ENCODE measurements around the gene FGGY.

FGGY gene

DNA sequence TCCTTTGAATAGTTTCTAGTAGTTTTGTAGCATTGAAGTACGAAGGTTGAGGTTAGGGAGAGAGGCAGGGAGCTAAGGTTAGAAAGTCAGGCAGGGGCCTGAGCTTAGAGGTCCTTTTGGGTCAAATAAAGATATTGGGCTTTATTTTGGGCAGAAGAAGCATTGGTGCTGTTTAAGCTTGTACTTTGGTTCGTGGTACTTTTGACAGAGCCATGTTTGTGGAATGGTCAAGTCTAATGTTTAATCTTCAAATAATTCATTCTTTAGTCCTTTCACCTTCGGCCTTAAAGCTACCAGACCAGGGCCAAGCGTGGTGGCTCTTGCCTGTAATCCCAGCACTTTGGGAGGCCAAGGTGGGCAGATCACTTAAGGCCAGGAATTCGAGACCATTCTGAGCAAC is 12.5 kb downstream of the FGGY start:
- ChIA-PET POLR2A (no interaction called here), CTCF (interaction anchor here (0.7 to 1.5 kb wide), 4 partner anchors 11 to 31 kb away, joined by 3 read pairs; no protein-coding TSS in a partner anchor)
- TF ChIP-seq, protein P1, sequence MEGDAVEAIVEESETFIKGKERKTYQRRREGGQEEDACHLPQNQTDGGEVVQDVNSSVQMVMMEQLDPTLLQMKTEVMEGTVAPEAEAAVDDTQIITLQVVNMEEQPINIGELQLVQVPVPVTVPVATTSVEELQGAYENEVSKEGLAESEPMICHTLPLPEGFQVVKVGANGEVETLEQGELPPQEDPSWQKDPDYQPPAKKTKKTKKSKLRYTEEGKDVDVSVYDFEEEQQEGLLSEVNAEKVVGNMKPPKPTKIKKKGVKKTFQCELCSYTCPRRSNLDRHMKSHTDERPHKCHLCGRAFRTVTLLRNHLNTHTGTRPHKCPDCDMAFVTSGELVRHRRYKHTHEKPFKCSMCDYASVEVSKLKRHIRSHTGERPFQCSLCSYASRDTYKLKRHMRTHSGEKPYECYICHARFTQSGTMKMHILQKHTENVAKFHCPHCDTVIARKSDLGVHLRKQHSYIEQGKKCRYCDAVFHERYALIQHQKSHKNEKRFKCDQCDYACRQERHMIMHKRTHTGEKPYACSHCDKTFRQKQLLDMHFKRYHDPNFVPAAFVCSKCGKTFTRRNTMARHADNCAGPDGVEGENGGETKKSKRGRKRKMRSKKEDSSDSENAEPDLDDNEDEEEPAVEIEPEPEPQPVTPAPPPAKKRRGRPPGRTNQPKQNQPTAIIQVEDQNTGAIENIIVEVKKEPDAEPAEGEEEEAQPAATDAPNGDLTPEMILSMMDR (IDR thresholded peaks at IDR 0.05; ENCODE audit: control extremely low read depth, extremely low read depth, low read depth, missing control alignments): no peak
- DNase-seq (ENCODE audit: extremely low spot score): no peak

DNA sequence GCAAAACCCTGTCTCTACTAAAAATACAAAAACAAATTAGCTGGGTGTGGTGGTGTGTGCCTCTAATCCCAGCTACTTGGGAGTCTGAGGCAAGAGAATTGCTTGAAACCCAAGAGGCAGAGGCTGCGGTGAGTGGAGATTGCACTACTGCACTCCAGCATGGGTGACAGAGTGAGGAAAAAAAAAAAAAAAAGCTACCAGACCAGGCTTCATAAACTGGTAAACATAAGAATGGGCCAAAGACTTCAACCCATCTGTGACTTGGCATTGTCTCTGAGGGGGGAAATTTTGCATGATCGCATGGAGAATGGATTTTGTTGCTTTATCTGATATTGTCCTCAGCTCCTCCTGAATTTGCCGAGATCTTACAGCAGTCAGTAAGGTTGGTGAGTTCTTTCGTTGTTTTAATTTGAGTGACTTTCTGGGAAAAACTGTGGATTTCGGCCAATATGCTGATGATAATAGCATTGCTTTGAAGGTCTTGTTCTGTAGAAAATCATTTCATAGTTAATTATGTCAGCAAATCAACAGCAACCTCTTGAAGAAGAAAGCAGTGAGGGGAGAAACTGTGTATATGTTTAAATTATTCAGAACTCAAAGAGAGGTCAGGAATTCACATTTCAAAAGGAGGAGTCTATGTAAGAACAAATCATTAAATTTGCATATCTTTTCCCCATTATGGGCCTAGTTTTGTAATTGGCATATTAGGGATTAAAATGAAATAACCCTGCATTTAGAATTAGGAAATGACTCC is 13.1 kb downstream of the FGGY start:
- TF ChIP-seq, protein P1 (IDR thresholded peaks at IDR 0.05; ENCODE audit: control extremely low read depth, extremely low read depth, low read depth, missing control alignments): no peak
- ChIA-PET POLR2A (no interaction called here), CTCF (interaction anchor here (0.7 to 1.5 kb wide), 4 partner anchors 11 to 30 kb away, joined by 3 read pairs; no protein-coding TSS in a partner anchor)
- DNase-seq (ENCODE audit: extremely low spot score): no peak

DNA sequence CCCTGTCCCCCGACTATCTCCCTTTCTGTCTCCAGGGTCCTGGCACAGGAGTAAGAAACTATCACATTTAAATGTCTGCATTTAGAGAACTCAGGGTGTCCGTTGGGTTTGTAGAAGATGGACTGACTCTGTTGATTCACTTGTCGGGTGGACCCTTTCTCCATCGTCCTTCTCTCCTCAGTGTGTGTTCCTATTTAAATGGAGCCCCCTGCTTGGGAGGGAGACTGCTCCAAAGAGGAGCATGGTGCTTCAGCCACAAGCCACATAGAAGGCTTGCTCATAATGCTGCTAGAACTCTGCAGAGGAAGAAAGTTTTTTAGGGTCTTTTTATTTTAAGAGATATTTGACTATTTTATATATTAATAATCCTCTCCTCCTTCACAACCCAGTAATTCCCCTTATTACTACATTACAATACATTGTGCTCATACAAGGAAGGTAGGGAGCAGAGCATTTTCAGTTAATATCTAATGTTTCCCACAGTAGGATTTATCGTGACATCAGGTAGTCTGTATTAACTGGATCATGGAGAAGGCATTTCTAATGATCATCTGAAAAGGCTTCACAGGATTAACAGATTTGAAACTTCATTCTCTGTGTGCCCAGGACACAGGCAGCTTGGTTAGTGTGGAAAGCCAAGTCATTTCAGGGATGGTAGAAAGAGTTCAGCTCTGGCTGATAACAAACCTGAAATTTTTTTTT is 13.8 kb downstream of the FGGY start:
- ChIA-PET CTCF (no interaction called here), POLR2A (no interaction called here)
- TF ChIP-seq, protein P1 (IDR thresholded peaks at IDR 0.05; ENCODE audit: control extremely low read depth, extremely low read depth, low read depth, missing control alignments): no peak
- DNase-seq (ENCODE audit: extremely low spot score): no peak

DNA sequence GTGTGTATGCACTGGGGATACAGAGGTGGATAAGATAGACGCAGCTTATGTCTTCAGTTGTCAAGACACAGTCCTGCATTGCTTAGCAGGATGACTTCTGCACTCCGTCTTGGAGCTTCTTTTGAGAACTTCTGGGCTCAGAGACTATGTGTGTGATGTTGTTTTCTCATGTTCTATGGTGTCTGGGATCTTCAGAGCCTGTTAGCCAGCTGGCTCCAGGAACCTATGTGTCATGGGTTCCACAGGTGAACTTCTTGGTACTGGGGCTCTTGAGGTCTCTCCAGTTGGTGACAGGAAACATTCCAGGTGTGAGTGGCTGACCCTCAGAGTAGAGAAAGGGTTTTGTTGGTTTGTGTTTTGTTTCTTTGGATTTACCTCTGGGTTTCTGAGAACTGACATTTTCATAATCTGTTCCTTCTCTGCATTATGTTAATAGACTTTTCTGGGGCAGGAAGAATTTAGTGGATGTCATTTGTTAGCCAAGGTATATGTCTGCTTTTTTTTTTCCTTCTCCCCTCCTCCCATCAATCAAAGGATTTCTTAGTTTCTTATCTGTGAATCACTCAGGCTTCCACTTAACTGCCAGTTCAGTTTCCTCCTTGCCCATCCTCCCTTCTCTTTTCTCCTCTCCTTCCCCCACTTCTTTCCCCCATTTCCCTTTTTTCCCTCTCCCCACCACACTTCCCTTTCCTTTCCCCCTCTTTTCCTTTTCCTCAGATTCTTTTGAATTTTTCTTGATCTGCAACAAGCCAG is 18.1 kb downstream of the FGGY start:
- TF ChIP-seq, protein P1 (IDR thresholded peaks at IDR 0.05; ENCODE audit: control extremely low read depth, extremely low read depth, low read depth, missing control alignments): no peak
- CTCF ChIA-PET: interaction anchor here (1.8 to 4.1 kb wide), 2 partner anchors 9 to 13 kb away, joined by 4 to 28 read pairs; no protein-coding TSS in a partner anchor
- POLR2A ChIA-PET: no interaction called here
- DNase-seq (ENCODE audit: extremely low spot score): no peak

DNA sequence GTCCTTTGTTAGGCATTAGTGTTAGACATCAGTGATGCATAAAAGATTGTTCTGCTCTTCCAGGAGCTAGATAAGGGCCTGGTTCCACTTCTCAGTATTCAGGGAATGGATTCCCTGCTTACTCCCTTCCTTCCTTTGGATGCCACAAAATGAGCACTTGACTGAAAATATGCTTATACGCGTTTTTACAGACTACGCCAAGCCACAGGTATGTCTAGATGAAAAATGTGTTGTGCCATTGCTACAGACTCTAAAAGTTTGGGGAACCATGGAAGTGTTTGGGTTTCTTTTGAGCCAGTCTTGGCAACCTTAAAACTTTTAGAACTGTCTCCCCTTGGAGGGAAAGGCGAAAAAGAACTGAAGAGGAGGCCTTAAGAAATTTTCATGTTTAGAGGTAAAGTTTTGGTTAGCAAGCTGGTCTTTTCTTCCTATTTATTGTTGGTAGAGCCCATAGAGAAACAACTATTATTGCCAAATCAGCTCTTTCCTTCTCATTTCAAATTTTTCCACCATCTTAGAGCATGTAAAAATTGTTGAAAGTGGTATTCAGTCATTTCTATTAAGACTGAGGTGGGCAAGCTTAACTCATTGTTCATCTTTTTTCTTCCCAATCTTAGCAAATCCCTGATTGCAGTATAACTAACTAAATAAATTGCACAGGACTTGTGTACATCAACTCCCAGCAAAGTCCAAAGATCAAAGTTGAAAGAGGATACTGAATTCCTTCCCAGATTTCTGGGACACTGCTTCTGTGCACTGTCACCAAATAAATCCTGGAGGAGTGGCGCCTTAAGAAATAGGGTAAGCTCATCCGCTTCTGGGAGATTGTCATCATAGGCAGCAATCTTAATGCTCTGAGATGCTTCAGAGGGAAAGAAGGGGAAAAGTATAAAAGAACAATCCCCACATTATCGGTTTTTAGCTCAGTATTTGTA is 18.9 kb downstream of the FGGY start:
- ChIA-PET POLR2A (no interaction called here), CTCF (interaction anchor here (1.8 to 4.1 kb wide), 2 partner anchors 10 to 12 kb away, joined by 4 to 28 read pairs; no protein-coding TSS in a partner anchor)
- TF ChIP-seq, protein P1 (IDR thresholded peaks at IDR 0.05; ENCODE audit: control extremely low read depth, extremely low read depth, low read depth, missing control alignments): no peak
- no peak for DNase-seq (ENCODE audit: extremely low spot score)
